ENCODE measurements around the gene NUDC.
"Not testable (repeated sequence)": the region's sequence is repeated elsewhere in the genome, so short reads cannot be mapped to it uniquely, and the experiment has no call there.

The NUDC gene

DNA sequence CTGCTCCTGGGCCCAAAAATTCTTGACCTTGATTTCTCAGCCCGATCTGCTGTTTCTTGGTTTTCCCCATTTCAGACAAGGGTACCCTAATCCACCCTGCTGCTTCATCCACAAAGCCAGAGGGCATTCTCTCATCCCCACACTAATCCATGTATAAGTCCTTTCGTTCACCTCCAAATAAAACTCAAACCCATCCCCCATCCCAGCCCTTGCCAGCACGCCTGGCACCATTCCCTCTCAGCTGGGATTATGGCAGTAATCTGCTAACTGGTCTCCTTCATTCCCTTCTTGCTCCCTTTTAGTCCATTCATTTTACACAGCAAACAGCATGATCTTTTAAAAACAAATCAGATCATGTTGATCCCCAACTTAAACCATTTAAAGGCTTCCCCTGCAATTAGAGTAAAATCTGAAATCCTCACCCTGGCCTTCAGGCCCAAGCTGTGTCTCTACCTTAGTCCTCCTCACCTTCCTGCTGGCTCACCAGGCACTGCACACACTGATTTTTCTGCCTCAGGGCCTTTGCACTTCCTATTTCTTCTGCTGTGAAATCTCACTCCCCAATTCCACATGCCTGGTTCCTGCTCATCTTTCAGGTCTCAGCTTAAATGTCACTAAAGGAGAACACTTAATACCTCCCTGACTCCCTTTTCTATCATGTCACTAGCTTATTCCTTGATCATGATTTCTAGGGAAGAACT is 59.8 kb downstream of the NUDC start:
- no peak for DNase-seq (ENCODE audit: low read depth)
- TF ChIP-seq, protein P1, sequence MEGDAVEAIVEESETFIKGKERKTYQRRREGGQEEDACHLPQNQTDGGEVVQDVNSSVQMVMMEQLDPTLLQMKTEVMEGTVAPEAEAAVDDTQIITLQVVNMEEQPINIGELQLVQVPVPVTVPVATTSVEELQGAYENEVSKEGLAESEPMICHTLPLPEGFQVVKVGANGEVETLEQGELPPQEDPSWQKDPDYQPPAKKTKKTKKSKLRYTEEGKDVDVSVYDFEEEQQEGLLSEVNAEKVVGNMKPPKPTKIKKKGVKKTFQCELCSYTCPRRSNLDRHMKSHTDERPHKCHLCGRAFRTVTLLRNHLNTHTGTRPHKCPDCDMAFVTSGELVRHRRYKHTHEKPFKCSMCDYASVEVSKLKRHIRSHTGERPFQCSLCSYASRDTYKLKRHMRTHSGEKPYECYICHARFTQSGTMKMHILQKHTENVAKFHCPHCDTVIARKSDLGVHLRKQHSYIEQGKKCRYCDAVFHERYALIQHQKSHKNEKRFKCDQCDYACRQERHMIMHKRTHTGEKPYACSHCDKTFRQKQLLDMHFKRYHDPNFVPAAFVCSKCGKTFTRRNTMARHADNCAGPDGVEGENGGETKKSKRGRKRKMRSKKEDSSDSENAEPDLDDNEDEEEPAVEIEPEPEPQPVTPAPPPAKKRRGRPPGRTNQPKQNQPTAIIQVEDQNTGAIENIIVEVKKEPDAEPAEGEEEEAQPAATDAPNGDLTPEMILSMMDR (IDR thresholded peaks at IDR 0.05; ENCODE audit: insufficient read depth, low read depth, low read length, missing control alignments) = no peak
- H3K4me3 ChIP-seq (ENCODE audit: low read length) = no peak overlapping the region

DNA sequence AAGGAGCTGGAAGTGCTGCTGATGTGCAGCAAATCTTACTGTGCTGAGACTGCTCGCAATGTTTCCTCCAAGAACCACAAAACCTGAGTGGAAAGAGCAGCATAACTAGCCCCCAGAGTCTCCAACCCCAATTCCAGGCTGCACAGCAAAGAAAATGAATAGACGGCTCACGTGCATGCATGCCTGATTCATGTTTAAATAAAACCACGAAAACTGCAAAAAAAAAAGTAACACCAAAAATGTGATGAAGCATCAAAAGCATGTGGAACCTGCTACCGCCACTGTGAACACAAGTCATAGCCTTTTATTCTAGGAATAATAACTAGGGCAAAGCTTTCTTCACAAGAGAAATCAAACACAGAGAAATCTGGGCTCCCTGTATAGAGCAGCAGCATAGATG is 62.3 kb downstream of the NUDC start:
- H3K4me3 ChIP-seq (ENCODE audit: low read length) = no peak overlapping the region
- TF ChIP-seq, protein P1 (IDR thresholded peaks at IDR 0.05; ENCODE audit: insufficient read depth, low read depth, low read length, missing control alignments) = no peak
- DNase-seq (ENCODE audit: low read depth) = no peak

DNA sequence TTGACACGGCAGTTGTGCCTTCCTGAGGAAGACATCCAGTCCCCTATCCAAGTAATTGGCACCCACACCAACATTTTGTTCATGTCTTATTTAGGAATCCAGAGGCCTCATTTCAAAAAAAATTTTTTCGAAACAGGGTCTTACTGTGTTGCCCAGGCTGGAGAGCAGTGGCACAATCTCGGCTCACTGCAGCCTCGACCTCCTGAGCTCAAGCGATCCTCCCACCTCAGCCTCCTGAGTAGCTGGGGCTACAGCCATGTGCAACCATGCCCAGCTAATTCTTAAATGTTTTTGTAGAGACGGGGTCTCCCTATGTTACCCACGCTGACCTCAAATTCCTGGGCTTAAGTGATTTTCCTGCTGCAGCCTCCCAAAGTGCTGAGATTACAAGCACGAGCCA is 62.7 kb downstream of the NUDC start:
- no peak overlapping the region for H3K4me3 ChIP-seq (ENCODE audit: low read length)
- DNase-seq (ENCODE audit: low read depth) = no peak
- TF ChIP-seq, protein P1 (IDR thresholded peaks at IDR 0.05; ENCODE audit: insufficient read depth, low read depth, low read length, missing control alignments) = no peak

DNA sequence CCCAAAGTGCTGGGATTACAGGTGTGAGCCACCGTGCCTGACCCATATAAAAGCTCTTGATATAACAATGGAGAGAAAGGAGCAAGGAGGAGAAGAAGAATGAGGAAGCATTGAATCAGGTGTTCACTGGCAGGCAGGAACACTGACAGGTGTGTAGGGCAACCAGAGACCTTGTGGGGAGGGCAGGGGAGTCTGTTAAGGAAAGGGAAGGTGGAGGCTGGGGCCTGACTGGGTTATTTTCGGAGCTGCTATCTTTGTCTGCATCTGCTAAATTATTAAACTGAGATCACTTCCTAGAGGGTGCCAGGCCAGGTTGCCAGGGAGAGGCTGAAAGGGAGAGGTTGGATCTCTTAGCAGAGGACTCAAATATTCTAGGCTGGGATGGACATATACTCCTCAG is 65.1 kb downstream of the NUDC start:
- H3K4me3 ChIP-seq (ENCODE audit: low read length) = no peak overlapping the region
- DNase-seq (ENCODE audit: low read depth) = no peak
- TF ChIP-seq, protein P1 (IDR thresholded peaks at IDR 0.05; ENCODE audit: insufficient read depth, low read depth, low read length, missing control alignments) = no peak

DNA sequence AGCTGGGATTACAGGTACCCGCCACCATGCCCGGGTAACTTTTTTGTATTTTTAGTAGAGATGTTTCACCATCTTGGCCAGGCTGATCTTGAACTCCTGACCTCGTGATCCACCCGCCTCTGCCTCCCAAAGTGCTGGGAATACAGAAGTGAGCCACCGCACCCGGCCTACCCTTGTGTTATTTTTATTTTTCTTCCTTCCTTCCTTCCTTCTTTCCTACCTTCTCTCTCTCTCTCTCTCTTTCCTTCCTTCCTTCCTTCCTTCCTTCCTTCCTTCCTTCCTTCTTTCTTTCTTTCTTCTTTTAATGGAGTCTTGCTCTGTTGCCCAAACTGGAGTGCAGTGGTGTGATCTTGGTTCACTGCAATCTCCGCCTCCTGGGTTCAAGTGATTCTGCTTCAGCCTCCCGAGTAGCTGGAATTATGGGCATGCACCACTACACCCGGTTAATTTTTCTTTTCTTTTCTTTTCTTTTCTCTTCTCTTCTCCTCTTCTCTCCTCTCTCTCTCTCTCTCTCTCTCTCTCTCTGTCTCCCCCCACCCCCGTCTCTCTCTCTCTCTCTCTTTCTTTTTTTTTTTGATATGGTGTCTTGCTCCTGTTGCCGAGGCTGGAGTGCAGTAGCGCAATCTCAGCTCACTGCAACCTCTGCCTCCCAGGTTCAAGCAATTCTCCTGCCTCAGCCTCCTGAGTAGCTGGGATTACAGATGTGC is 68.0 kb downstream of the NUDC start:
- DNase-seq (ENCODE audit: low read depth); H3K4me3 ChIP-seq (ENCODE audit: low read length): not testable (repeated sequence)

DNA sequence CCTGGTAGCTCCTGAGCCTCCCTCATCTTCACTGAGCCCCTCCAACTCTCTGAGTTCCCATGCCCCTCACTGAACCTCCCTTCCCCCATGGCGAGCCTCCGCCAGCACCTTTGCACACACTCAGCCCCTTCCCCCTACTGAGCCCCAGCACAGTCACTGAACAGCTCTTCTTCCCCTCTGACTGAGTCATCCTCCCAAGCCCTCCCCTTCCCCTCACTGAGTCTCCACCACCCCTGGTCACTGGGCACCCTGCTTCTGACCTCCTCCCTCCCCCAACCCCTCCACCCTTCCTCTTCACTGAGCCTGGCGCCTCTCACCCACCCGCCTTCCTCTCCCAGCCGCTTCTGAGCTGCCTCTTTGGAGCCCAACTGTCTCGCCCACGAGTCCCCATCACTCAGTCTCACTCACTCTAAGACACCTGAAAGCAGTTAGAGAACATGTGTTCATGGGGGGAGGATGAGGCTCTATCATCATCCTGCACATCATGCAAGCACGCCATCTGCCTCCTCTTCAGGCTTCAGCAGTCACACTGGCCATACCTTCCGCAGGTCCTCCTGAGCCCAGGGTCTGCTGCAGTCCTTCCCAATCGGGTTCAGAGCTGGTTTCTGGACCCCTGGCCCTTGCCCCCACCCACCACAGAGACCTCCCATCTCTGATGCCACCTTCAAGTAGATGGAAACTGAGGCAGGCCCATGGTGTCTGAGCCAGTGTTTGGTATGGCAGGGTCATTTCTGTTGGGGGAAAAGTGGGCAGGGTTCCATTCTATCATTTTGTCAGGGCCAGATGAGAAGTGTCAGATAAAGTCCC is 70.0 kb downstream of the NUDC start:
- TF ChIP-seq, protein P1 (IDR thresholded peaks at IDR 0.05; ENCODE audit: insufficient read depth, low read depth, low read length, missing control alignments) = no peak
- no peak overlapping the region for H3K4me3 ChIP-seq (ENCODE audit: low read length)
- no peak for DNase-seq (ENCODE audit: low read depth)

All from epithelial cell of esophagus (primary cell).